ENCODE measurements around the gene PIK3R1. TPM values are rescaled to one million over a fixed set of nuclear protein-coding genes. Genes with fewer than 3 reads are reported as not detected.
A peak's percentile ranks its signal among the peaks of the same experiment; 100 is the strongest.

Gene PIK3R1
- 100 to 1,000 TPM in 5 of 7 donors, 10 to 100 TPM in 2; 72.7 to 200 (median 123) TPM for total RNA-seq
- 10 to 100 TPM in 1 of 3 donors, 1 to 10 TPM in 2; 4.9 to 15.1 (median 7.6) TPM for polyA plus RNA-seq
- long read RNA-seq, donor 1, full-length matches to known transcripts = 8 of 13 reads
- long read RNA-seq, donor 1, partial matches to known transcripts = 5 of 13 reads
- long read RNA-seq, donor 1, other reads (novel, unspliced or antisense) = 0 of 13 reads
- long read RNA-seq, donor 2, full-length matches to known transcripts = 5 of 41 reads
- long read RNA-seq, donor 2, partial matches to known transcripts = 36 of 41 reads
- long read RNA-seq, donor 2, other reads (novel, unspliced or antisense) = 0 of 41 reads

- intact Hi-C loops (cut with DNase I; ENCODE audit: low total_unique reads) = no loop called here
- H3K4me1 ChIP-seq = peaks cover 22 to 49% (median 45%) of the 10 kb centered on the region in 6 donors
- H3K9me3 ChIP-seq = peaks cover 0 to 16% (median 11%) of the 10 kb centered on the region in 8 donors
- H3K4me3 ChIP-seq = peak within 1 kb of the TSS; percentile 73 to 99 (median 93)
- TF ChIP-seq POLR2A (IDR thresholded peaks at IDR 0.05) (peak; percentile 57 to 64 (median 61)), POLR2AphosphoS5 (IDR thresholded peaks at IDR 0.05) (peak; percentile 90 to 96 (median 92)), CTCF (IDR thresholded peaks at IDR 0.05 in 8 of 11, conservative IDR thresholded peaks at IDR 0.05 in 3 of 11) (peak; percentile 30 to 76 (median 63))
- H3K36me3 ChIP-seq = peaks cover 0 to 3% (median 0%) of the 10 kb centered on the region in 6 donors
- H3K27me3 ChIP-seq (replicated peaks in 1 of 7) = no peaks in the 10 kb centered on the region
- peak; percentile 99 for DNase-seq
- 0 to 1% (median 1%) methylated on average over 32 to 78 of the region's 78 CpGs for WGBS, 5 donors
- peak within 1 kb of the TSS; percentile 91 to 99 (median 98) for H3K27ac ChIP-seq
Measured at GRCh38 chr5:68215208-68215897, at the start of gene PIK3R1. Gene PIK3R1, plus strand, starts transcription at chr5:68215756. Its CDS starts 10,920 bp downstream, at chr5:68226676.

- Histone ChIP-seq H3K27me3 (replicated peaks in 1 of 7) (no peaks in the 10 kb centered on the region), H3K9me3 (no peaks in the 10 kb centered on the region), H3K27ac (no peak overlapping the region), H3K36me3 (no peaks in the 10 kb centered on the region), H3K4me1 (peaks cover 0 to 10% (median 0%) of the 10 kb centered on the region in 6 donors), H3K4me3 (no peak overlapping the region)
- intact Hi-C loops (cut with DNase I; ENCODE audit: low total_unique reads) = no loop called here
- 88 to 99% (median 97%) methylated on average over 4 of the region's 4 CpGs for WGBS, 5 donors
- DNase-seq = no peak
- no peak for TF ChIP-seq CTCF (IDR thresholded peaks at IDR 0.05 in 8 of 11, conservative IDR thresholded peaks at IDR 0.05 in 3 of 11)
- no peak for TF ChIP-seq POLR2A (IDR thresholded peaks at IDR 0.05)
- no peak for TF ChIP-seq POLR2AphosphoS5 (IDR thresholded peaks at IDR 0.05)
Measured at GRCh38 chr5:68167195-68167651, 48.3 kb upstream of the PIK3R1 start.

- DNase-seq = no peak
- TF ChIP-seq POLR2A (IDR thresholded peaks at IDR 0.05) (no peak), POLR2AphosphoS5 (IDR thresholded peaks at IDR 0.05) (no peak), CTCF (IDR thresholded peaks at IDR 0.05 in 8 of 11, conservative IDR thresholded peaks at IDR 0.05 in 3 of 11) (no peak)
- no peaks in the 10 kb centered on the region for H3K27me3 ChIP-seq (replicated peaks in 1 of 7)
- no peak overlapping the region for H3K4me3 ChIP-seq
- H3K36me3 ChIP-seq = no peaks in the 10 kb centered on the region
- intact Hi-C loops (cut with DNase I; ENCODE audit: low total_unique reads) = loop anchor here (10.0 kb wide), 1 partner anchor 45 kb away; no protein-coding TSS in a partner anchor
- peak overlapping the region in 2 of 8 donors; percentile 50 to 55 for H3K27ac ChIP-seq
- no peaks in the 10 kb centered on the region for H3K9me3 ChIP-seq
- peaks cover 0 to 10% (median 0%) of the 10 kb centered on the region in 6 donors for H3K4me1 ChIP-seq
- WGBS, 5 donors = 45 to 79% (median 63%) methylated on average over 1 of the region's 1 CpG
Measured at GRCh38 chr5:68169903-68170302, 45.7 kb upstream of the PIK3R1 start.
